Esophagus muscularis mucosa (tissue), 4 donors: ENCODE data around the gene SSBP2. TPM values are rescaled to one million over a fixed set of nuclear protein-coding genes. Genes with fewer than 3 reads are reported as not detected.
"Not testable (repeated sequence)": the region's sequence is repeated elsewhere in the genome, so short reads cannot be mapped to it uniquely, and the experiment has no call there.

Experiments
- DNase-seq: peaks from one replicate; pipeline ENCODE4 v3.0.0-alpha.2; 2017; ENCODE audit errors: extremely low spot score
- H3K27ac ChIP-seq, 4 donors: fragments of 200-600 bp; sonication (generic); replicated peaks in 1 of 4; 1 replicate in 3 of 4; 2 replicates in 1 of 4; pipeline ENCODE4 v1.5.1; 2016 to 2019; ENCODE audit warnings: mild to moderate bottlenecking in 1 of 4
- H3K27me3 ChIP-seq, 4 donors: fragments of 200-600 bp; sonication (generic); one replicate each; pipeline versions ENCODE4 v1.5.1 to v1.6.0; 2016 to 2019
- H3K36me3 ChIP-seq, 4 donors: fragments of 200-600 bp; sonication (generic); one replicate each; pipeline ENCODE4 v1.5.1; 2016 to 2019
- H3K4me1 ChIP-seq, 4 donors: fragments of 200-600 bp; sonication (generic); one replicate each; pipeline ENCODE4 v1.5.1; 2016 to 2019
- H3K4me3 ChIP-seq, 4 donors: fragments of 200-600 bp; sonication (generic); 1 replicate in 2 of 4; 2 replicates in 2 of 4; pipeline ENCODE4 v1.5.1; 2016 to 2019; ENCODE audit warnings: mild to moderate bottlenecking in 4 of 4, moderate library complexity in 1 of 4
- H3K9me3 ChIP-seq, 4 donors: fragments of 200-600 bp; sonication (generic); 1 replicate in 3 of 4; 2 replicates in 1 of 4; pipeline ENCODE4 v1.5.1; 2016 to 2019
- CTCF ChIP-seq, 3 experiments: fragments of 200-600 bp in 2 of 3; fragments of 450-650 bp in 1 of 3; sonication (generic) in 2 of 3; IDR thresholded peaks; one replicate each; pipeline ENCODE4 v1.5.1; 2017 to 2019; ENCODE audit warnings: antibody characterized with exemption in 3 of 3, mild to moderate bottlenecking in 2 of 3, moderate library complexity in 1 of 3
- EP300 ChIP-seq: sonication (generic); formaldehyde crosslinking; IDR thresholded peaks from one replicate; pipeline ENCODE4 v1.6.1; 2017; ENCODE audit warnings: antibody characterized with exemption
- POLR2A ChIP-seq: fragments of 450-650 bp; IDR thresholded peaks from one replicate; pipeline ENCODE4 v1.6.1; 2017; ENCODE audit warnings: antibody characterized with exemption, moderate library complexity, mild to moderate bottlenecking, low read depth
- POLR2AphosphoS5 ChIP-seq, 2 donors: sonication (generic); formaldehyde crosslinking; IDR thresholded peaks; one replicate each; pipeline ENCODE4 v1.6.1; 2017; ENCODE audit warnings: antibody characterized with exemption in 2 of 2
- WGBS: methylation state at CpG from one replicate; pipeline ENCODE4 v1.1.5; 2018; 5-methylcytosine and 5-hydroxymethylcytosine counted together
- intact Hi-C: fragments of 100-400 bp; cut with DNase I; formaldehyde crosslinking; loops from one replicate; pipeline ENCODE4 v1.15.1; 2023
- total RNA-seq, 4 donors: library from RNA; depleted of rRNA; stranded (reverse); fragments of >200 nt; gene quantifications; one replicate each; pipeline versions ENCODE4 v1.1.0 to v1.2.1, GENCODE V29; 2016

Gene SSBP2
- total RNA-seq, 4 donors from 2014 or later, result 62.9 to 97.2 (median 74.2) TPM

- peaks cover 3 to 73% (median 68%) of the 10 kb centered on the region in 4 donors for H3K4me1 ChIP-seq
- no peaks in the 10 kb centered on the region for H3K27me3 ChIP-seq
- TF ChIP-seq POLR2A (no peak), CTCF (IDR thresholded peaks at IDR 0.05) (no peak), EP300 (no peak), POLR2AphosphoS5 (IDR thresholded peaks at IDR 0.05) (no peak)
- WGBS, result 45% methylated on average over 6 of the region's 6 CpGs
- H3K27ac ChIP-seq, result no peak overlapping the region
- H3K36me3 ChIP-seq, result no peaks in the 10 kb centered on the region
- no peak overlapping the region for H3K4me3 ChIP-seq
- intact Hi-C loops, result no loop called here
- H3K9me3 ChIP-seq, result no peaks in the 10 kb centered on the region
- DNase-seq, result no peak
Observed at GRCh38 chr5:81718300-81718699, 32.6 kb downstream of the SSBP2 start.

DNA sequence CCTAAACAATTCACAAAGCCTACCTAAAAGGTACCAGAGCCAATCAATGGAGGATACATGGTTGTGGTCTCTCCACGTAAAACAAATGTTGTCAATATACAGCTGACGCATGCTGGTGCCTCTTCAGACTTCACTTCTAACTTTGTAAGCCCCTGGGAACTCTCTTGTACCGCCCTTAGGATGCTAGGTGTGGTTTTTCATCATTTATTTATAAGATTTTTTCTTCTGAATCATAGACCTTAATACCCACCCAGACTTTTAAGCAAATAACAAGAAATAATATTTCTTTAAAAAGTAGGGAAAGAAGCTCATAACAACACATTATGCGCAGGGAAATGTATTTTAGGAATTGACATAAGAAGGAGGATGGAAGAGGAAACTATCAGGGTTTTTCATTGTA, 33.0 kb downstream of the SSBP2 start:
- WGBS, result 68% methylated on average over 4 of the region's 4 CpGs
- H3K27me3 ChIP-seq, result no peaks in the 10 kb centered on the region
- H3K4me1 ChIP-seq, result peaks cover 3 to 73% (median 66%) of the 10 kb centered on the region in 4 donors

DNA sequence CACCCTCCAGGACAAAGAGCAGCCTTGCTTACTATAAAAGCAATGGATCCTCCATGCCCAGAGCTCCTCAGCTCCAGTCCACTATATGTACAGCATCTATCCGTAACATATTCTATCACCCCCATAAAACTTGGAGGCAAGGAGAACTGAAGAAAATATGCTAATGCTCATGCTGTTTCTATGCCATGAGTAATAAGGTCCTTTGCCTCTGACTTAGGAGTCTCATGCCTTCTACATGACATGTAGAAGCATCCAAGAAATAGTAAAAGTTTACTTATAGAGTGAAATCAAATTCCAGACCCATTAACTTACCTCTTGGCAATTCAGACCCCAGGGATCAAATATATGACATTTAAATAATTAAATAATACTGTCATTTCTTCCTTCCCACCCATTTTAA, 33.7 kb downstream of the SSBP2 start:
- TF ChIP-seq EP300, result no peak
- no peak for TF ChIP-seq POLR2A
- TF ChIP-seq CTCF (IDR thresholded peaks at IDR 0.05), result no peak
- TF ChIP-seq POLR2AphosphoS5 (IDR thresholded peaks at IDR 0.05), result no peak
- Histone ChIP-seq H3K4me1 (peaks cover 3 to 71% (median 62%) of the 10 kb centered on the region in 4 donors), H3K9me3 (no peaks in the 10 kb centered on the region), H3K36me3 (no peaks in the 10 kb centered on the region), H3K4me3 (no peak overlapping the region), H3K27ac (no peak overlapping the region), H3K27me3 (no peaks in the 10 kb centered on the region)
- 84% methylated on average over 1 of the region's 1 CpG for WGBS
- intact Hi-C loops, result no loop called here
- DNase-seq, result no peak

More for the DNA sequence above, 33.0 kb downstream of the SSBP2 start:
- Histone ChIP-seq H3K36me3 (no peaks in the 10 kb centered on the region), H3K9me3 (no peaks in the 10 kb centered on the region), H3K27ac (no peak overlapping the region), H3K4me3 (no peak overlapping the region)
- TF ChIP-seq POLR2A (no peak), CTCF (IDR thresholded peaks at IDR 0.05) (no peak), POLR2AphosphoS5 (IDR thresholded peaks at IDR 0.05) (no peak)
- intact Hi-C loops, result no loop called here
- DNase-seq, result no peak

- intact Hi-C loops, H3K27ac ChIP-seq, H3K36me3 ChIP-seq, DNase-seq, H3K9me3 ChIP-seq, H3K4me3 ChIP-seq, H3K27me3 ChIP-seq: not testable (repeated sequence)
- 97% methylated on average over 2 of the region's 2 CpGs for WGBS
- H3K4me1 ChIP-seq, result peaks cover 3 to 63% (median 51%) of the 10 kb centered on the region in 4 donors
Observed at GRCh38 chr5:81714076-81714475, 36.8 kb downstream of the SSBP2 start.

GRCh38 chr5:81708889-81709288, 42.0 kb downstream of the SSBP2 start:
- no peak for DNase-seq
- Histone ChIP-seq H3K36me3 (no peaks in the 10 kb centered on the region), H3K27ac (no peak overlapping the region), H3K27me3 (no peaks in the 10 kb centered on the region), H3K4me1 (peaks cover 0 to 45% (median 29%) of the 10 kb centered on the region in 4 donors), H3K9me3 (no peaks in the 10 kb centered on the region), H3K4me3 (no peak overlapping the region)
- intact Hi-C loops, result no loop called here
- WGBS, result 90% methylated on average over 1 of the region's 1 CpG
- TF ChIP-seq CTCF (IDR thresholded peaks at IDR 0.05), result no peak
- no peak for TF ChIP-seq POLR2A
- TF ChIP-seq POLR2AphosphoS5 (IDR thresholded peaks at IDR 0.05), result no peak
- no peak for TF ChIP-seq EP300
